ENCODE data around the gene CYB561D2. TPM values are rescaled to one million over a fixed set of nuclear protein-coding genes. Genes with fewer than 3 reads are reported as not detected.
A peak's percentile ranks its signal among the peaks of the same experiment; 100 is the strongest.

The CYB561D2 gene
- total and polyA plus RNA-seq, 10 of the 15 experiments (the other 5 are each of a cell fraction or from before 2014, with no cell fraction given): 7.6 to 39.2 (median 18.8) TPM

DNA sequence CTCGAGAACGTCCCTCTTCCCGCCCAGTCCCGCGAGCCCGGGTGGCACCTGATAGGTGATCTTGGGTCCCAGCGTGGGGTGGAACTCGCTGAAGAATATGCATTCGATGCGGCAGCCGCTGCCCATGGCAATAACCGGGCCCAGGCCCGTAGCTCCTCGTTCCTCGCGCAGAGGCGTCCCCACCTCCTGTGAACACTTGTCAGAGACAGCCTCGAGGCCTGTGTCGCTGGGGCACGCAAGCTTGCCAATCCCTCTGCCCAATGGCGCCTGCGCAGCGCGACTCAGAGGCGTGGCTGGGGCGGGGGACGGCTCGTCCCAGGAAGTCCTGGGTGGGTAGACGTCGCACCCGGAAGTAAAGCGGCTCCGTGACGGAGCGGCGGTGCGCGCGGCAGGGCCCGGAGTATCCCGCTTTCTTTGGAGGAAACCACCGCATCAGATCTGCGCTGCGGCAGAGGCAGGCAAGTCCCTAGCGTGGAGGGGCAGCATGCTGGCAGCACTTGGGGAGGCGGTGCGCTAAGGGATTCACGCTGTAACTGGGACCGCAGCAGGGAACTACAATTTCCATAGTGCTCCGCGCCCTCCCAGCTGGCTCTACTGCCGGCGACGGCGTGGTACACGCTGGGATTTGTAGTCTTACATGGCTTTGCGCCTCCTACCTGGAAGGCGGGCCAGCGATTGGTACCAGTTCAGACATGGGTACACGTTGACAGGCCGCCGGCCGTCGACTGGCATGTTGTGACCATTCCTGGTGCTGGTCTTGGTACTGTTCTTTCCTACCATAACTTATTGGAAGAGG lies at the start of gene CYB561D2, which contains the start of gene NPRL2 (continued):
- no peak for TF ChIP-seq ZNF24 (IDR thresholded peaks at IDR 0.05)
- no peak; the same call in 1 of the 2 replicates for TF ChIP-seq ZNF207 (IDR thresholded peaks at IDR 0.05; ENCODE audit: borderline replicate concordance)
- TF ChIP-seq BHLHE40 (IDR thresholded peaks at IDR 0.05; ENCODE audit: borderline replicate concordance in 1 of 2, low read depth in 2 of 2, low read length in 1 of 2): peak in 1 of 2 experiments; percentile 27; a peak in 1 of 4 replicates
- TF ChIP-seq JUND (IDR thresholded peaks at IDR 0.05; ENCODE audit: low read depth, low read length): no peak
- peak; percentile 83; the same call in 1 of the 2 replicates for TF ChIP-seq NBN (IDR thresholded peaks at IDR 0.05)
- TF ChIP-seq, protein P1, sequence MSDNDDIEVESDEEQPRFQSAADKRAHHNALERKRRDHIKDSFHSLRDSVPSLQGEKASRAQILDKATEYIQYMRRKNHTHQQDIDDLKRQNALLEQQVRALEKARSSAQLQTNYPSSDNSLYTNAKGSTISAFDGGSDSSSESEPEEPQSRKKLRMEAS (IDR thresholded peaks at IDR 0.05; ENCODE audit: low read depth, low read length): peak; percentile 96
- TF ChIP-seq SREBF2 (IDR thresholded peaks at IDR 0.05; ENCODE audit: low read length): 0 out of 2 replicates have a peak, but pooled peaks have one; percentile 12
- TF ChIP-seq ZZZ3 (IDR thresholded peaks at IDR 0.05; ENCODE audit: control insufficient read depth, insufficient read length, low read depth): no peak
- TF ChIP-seq NRF1 (conservative IDR thresholded peaks at IDR 0.05; ENCODE audit: low read depth, low read length): peak; percentile 83
- no peak for TF ChIP-seq BMI1 (IDR thresholded peaks at IDR 0.05; ENCODE audit: borderline replicate concordance)
- TF ChIP-seq NFYA (IDR thresholded peaks at IDR 0.05; ENCODE audit: borderline replicate concordance, low read depth, low read length): no peak
- peak; percentile 59; the same call in 1 of the 2 replicates for TF ChIP-seq HDGF (IDR thresholded peaks at IDR 0.05)
- TF ChIP-seq KLF5 (IDR thresholded peaks at IDR 0.05; ENCODE audit: partially characterized antibody): no peak
- TF ChIP-seq KDM1A (IDR thresholded peaks at IDR 0.05; ENCODE audit: borderline replicate concordance): no peak
- 0 out of 2 replicates have a peak, but pooled peaks have one; percentile 28 for TF ChIP-seq DPF2 (IDR thresholded peaks at IDR 0.05)
- TF ChIP-seq HDAC6 (IDR thresholded peaks at IDR 0.05; ENCODE audit: unreplicated experiment): no peak
- peak; percentile 63; the same call in 1 of the 2 replicates for TF ChIP-seq RB1 (IDR thresholded peaks at IDR 0.05; ENCODE audit: borderline replicate concordance)
- no peak for TF ChIP-seq RFX5 (IDR thresholded peaks at IDR 0.05; ENCODE audit: low read depth, low read length)
- TF ChIP-seq CHD2 (IDR thresholded peaks at IDR 0.05; ENCODE audit: borderline replicate concordance, low read depth, low read length): peak; percentile 80; the same call in 1 of the 2 replicates

Measured in GM12878 (cell line).